GM23248 (cell line): Measurements from ENCODE around the gene UBE2A. TPM values are rescaled to one million over a fixed set of nuclear protein-coding genes. Genes with fewer than 3 reads are reported as not detected.

ENCODE experiments used
- DNase-seq: peaks from one replicate; pipeline ENCODE4 v3.0.0-alpha.2; 2015
- H2AFZ ChIP-seq: fragments of 200-600 bp; sonication (generic); 2 replicates; pipeline ENCODE4 v1.6.1; 2016; ENCODE audit warnings: antibody characterized with exemption
- H3F3A ChIP-seq: fragments of 200-600 bp; sonication (generic); 2 replicates; pipeline ENCODE4 v1.6.1; 2016; ENCODE audit warnings: mild to moderate bottlenecking, antibody characterized with exemption, mixed run types; ENCODE audit not compliant: insufficient read depth
- H3K27ac ChIP-seq: fragments of 200-600 bp; sonication (generic); 2 replicates; pipeline ENCODE4 v1.5.1; 2016; ENCODE audit warnings: mild to moderate bottlenecking
- H3K27me3 ChIP-seq: fragments of 200-600 bp; sonication (generic); replicated peaks from 2 replicates; pipeline ENCODE4 v1.6.1; 2016; ENCODE audit warnings: mild to moderate bottlenecking; ENCODE audit not compliant: insufficient read depth
- H3K36me3 ChIP-seq: fragments of 200-600 bp; sonication (generic); 2 replicates; pipeline ENCODE4 v1.6.1; 2016; ENCODE audit warnings: low read depth, mild to moderate bottlenecking
- H3K4me1 ChIP-seq: fragments of 200-600 bp; sonication (generic); 2 replicates; pipeline ENCODE4 v1.6.1; 2016; ENCODE audit warnings: mild to moderate bottlenecking; ENCODE audit not compliant: insufficient read depth
- H3K4me2 ChIP-seq: fragments of 200-600 bp; sonication (generic); one replicate; pipeline ENCODE4 v1.6.1; 2016; ENCODE audit warnings: mild to moderate bottlenecking; ENCODE audit not compliant: unreplicated experiment
- H3K4me3 ChIP-seq: fragments of 200-600 bp; sonication (generic); 2 replicates; pipeline ENCODE4 v1.5.1; 2016; ENCODE audit warnings: mild to moderate bottlenecking
- H3K79me2 ChIP-seq: fragments of 200-600 bp; sonication (generic); 2 replicates; pipeline ENCODE4 v1.6.1; 2016; ENCODE audit warnings: mild to moderate bottlenecking; ENCODE audit not compliant: insufficient read depth
- H3K9ac ChIP-seq: fragments of 200-600 bp; sonication (generic); 2 replicates; pipeline ENCODE4 v1.6.1; 2016; ENCODE audit warnings: mild to moderate bottlenecking
- H3K9me2 ChIP-seq: fragments of 200-600 bp; sonication (generic); 2 replicates; pipeline ENCODE4 v1.6.1; 2016; ENCODE audit warnings: mixed run types, mild to moderate bottlenecking, moderate library complexity; ENCODE audit not compliant: insufficient read depth
- H3K9me3 ChIP-seq: fragments of 200-600 bp; sonication (generic); one replicate; pipeline ENCODE4 v1.6.1; 2017; ENCODE audit warnings: low read depth
- H4K20me1 ChIP-seq: fragments of 200-600 bp; sonication (generic); 2 replicates; pipeline ENCODE4 v1.6.0; 2016; ENCODE audit not compliant: insufficient read depth
- EZH2 ChIP-seq: fragments of 200-600 bp; sonication (generic); IDR thresholded peaks from 2 replicates; pipeline ENCODE4 v1.6.1; 2018; ENCODE audit warnings: antibody characterized with exemption, mild to moderate bottlenecking; ENCODE audit not compliant: insufficient read depth, poor library complexity, severe bottlenecking
- EZH2phosphoT487 ChIP-seq: fragments of 200-600 bp; sonication (generic); IDR thresholded peaks from 2 replicates; pipeline ENCODE4 v1.6.1; 2018; ENCODE audit warnings: antibody characterized with exemption, moderate library complexity, mild to moderate bottlenecking, low read depth; ENCODE audit not compliant: insufficient read depth
- WGBS, 2 experiments: methylation state at CpG; one replicate each; pipeline ENCODE4 v1.1.6; 2015 to 2017; ENCODE audit warnings: low lambda C conversion rate in 2 of 2, low coverage in 1 of 2; ENCODE audit errors: missing lambda C conversion rate in 2 of 2; 5-methylcytosine and 5-hydroxymethylcytosine counted together
- in situ Hi-C: fragments of 300-500 bp; cut with MboI; formaldehyde crosslinking; loops from 2 replicates; pipeline ENCODE4 v1.15.0; 2020
- polyA plus RNA-seq: library from polyadenylated mRNA; unstranded; fragments of >200 nt; fragmentation: Nextera tagmentation; extraction: Ambion mirVana; gene quantifications from 2 replicates; pipeline ENCODE4 v1.2.1, GENCODE V29; 2016
- total RNA-seq: library from RNA; depleted of rRNA; stranded (reverse); fragments of >200 nt; shearing (Covaris generic); gene quantifications from 2 replicates; pipeline ENCODE4 v1.2.3, GENCODE V29; 2014; rRNA removed

UBE2A gene
- total and polyA plus RNA-seq, 2 experiments from 2014 or later: 36.1 to 150 TPM

GRCh38 chrX:119624951-119625668 lies 50.7 kb downstream of the UBE2A start:
- no peak overlapping the region for H3K4me2 ChIP-seq
- TF ChIP-seq EZH2 (no peak), EZH2phosphoT487 (no peak)
- H3K4me3 ChIP-seq: no peak overlapping the region
- no peaks in the 10 kb centered on the region for H3K9me3 ChIP-seq
- H3K36me3 ChIP-seq: no peaks in the 10 kb centered on the region
- H4K20me1 ChIP-seq: no peaks in the 10 kb centered on the region
- H3K4me1 ChIP-seq: no peaks in the 10 kb centered on the region
- no peak overlapping the region for H3K9ac ChIP-seq
- in situ Hi-C loops: no loop called here
- WGBS, 2 experiments: 83 to 88% methylated on average over 7 to 10 of the region's 10 CpGs
- DNase-seq: no peak
- no peak overlapping the region for H2AFZ ChIP-seq
- H3K27me3 ChIP-seq: no peaks in the 10 kb centered on the region
- H3K79me2 ChIP-seq: no peaks in the 10 kb centered on the region
- no peaks in the 10 kb centered on the region for H3F3A ChIP-seq
- H3K9me2 ChIP-seq: no peaks in the 10 kb centered on the region
- H3K27ac ChIP-seq: no peak overlapping the region

DNA sequence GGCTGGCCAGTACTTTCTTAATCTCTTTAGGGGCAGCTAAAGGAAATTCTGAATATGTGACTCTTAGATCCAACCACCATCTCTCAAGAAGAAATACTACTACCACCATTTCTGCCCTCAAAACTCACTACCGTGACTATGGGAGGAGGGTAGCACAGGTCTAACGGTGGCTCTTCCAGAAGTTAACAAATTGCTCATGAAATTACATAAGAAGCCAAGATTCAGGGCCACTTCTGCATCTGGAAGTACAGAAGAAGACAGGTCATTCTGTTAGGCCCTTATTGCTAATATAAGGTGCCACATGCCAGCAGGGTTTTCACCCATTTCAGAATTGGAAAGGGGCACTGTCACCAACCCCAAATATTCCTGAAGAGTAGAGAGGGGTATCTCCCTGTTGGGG lies 51.5 kb downstream of the UBE2A start:
- no peak overlapping the region for H2AFZ ChIP-seq
- H4K20me1 ChIP-seq: no peaks in the 10 kb centered on the region
- no peak overlapping the region for H3K4me3 ChIP-seq
- no peak overlapping the region for H3K4me2 ChIP-seq
- H3K9ac ChIP-seq: no peak overlapping the region
- no peaks in the 10 kb centered on the region for H3K27me3 ChIP-seq
- WGBS, 2 experiments: 93 to 100% methylated on average over 2 of the region's 2 CpGs
- no peak overlapping the region for H3K27ac ChIP-seq
- no peaks in the 10 kb centered on the region for H3K9me3 ChIP-seq
- no peaks in the 10 kb centered on the region for H3F3A ChIP-seq
- in situ Hi-C loops: no loop called here
- H3K9me2 ChIP-seq: no peaks in the 10 kb centered on the region
- TF ChIP-seq EZH2 (no peak), EZH2phosphoT487 (no peak)
- H3K4me1 ChIP-seq: no peaks in the 10 kb centered on the region
- no peak for DNase-seq
- no peaks in the 10 kb centered on the region for H3K36me3 ChIP-seq
- no peaks in the 10 kb centered on the region for H3K79me2 ChIP-seq

Other genes starting within 250 kb of the UBE2A start
- 41.1 and 53.4 TPM in 2 replicates for gene SLC25A43, start 175.2 kb upstream of the UBE2A start, total RNA-seq
- gene SLC25A43, start 175.2 kb upstream of the UBE2A start, polyA plus RNA-seq: 28.4 and 31.2 TPM in 2 replicates
- gene SLC25A5, start 106.1 kb upstream of the UBE2A start, total RNA-seq: 98.9 and 104 TPM in 2 replicates
- gene SLC25A5, start 106.1 kb upstream of the UBE2A start, polyA plus RNA-seq: 148 and 150 TPM in 2 replicates
- gene STEEP1, start 9.2 kb upstream of the UBE2A start, total RNA-seq: 31.5 and 33.1 TPM in 2 replicates
- 11.8 TPM in 2 replicates for gene STEEP1, start 9.2 kb upstream of the UBE2A start, polyA plus RNA-seq
- gene NKRF, start 31.9 kb downstream of the UBE2A start, total RNA-seq: 3.8 TPM in 2 replicates
- gene NKRF, start 31.9 kb downstream of the UBE2A start, polyA plus RNA-seq: 2.5 and 3.3 TPM in 2 replicates
- 22.2 and 23.8 TPM in 2 replicates for gene SEPTIN6, start 118.6 kb downstream of the UBE2A start, total RNA-seq
- 20.6 and 23.9 TPM in 2 replicates for gene SEPTIN6, start 118.6 kb downstream of the UBE2A start, polyA plus RNA-seq
- gene SOWAHD, start 184.0 kb downstream of the UBE2A start, total RNA-seq: 0.22 TPM in 1 of 2 replicates, not detected in the other
- gene SOWAHD, start 184.0 kb downstream of the UBE2A start, polyA plus RNA-seq: 0.41 TPM in 1 of 2 replicates, not detected in the other
- gene RPL39, start 217.1 kb downstream of the UBE2A start, total RNA-seq: 3,406 and 4,073 TPM in 2 replicates
- 1,028 and 1,060 TPM in 2 replicates for gene RPL39, start 217.1 kb downstream of the UBE2A start, polyA plus RNA-seq